ENCODE measurements around the gene WFS1. TPM values are rescaled to one million over a fixed set of nuclear protein-coding genes. Genes with fewer than 3 reads are reported as not detected.

WFS1 gene
- polyA plus RNA-seq = 1 to 10 TPM; 2.5 to 7.2 (median 5.8) TPM

GRCh38 chr4:6269616-6270511 lies at the start of gene WFS1:
Gene WFS1, plus strand, starts transcription at chr4:6269850. Its CDS starts 7,606 bp downstream, at chr4:6277456.
- no peaks in the 10 kb centered on the region for H3K9me3 Mint-ChIP-seq
- H3K27me3 Mint-ChIP-seq (ENCODE audit: low read depth in 3 of 3) = peaks cover 4 to 10% (median 7%) of the 10 kb centered on the region in 3 donors
- H3K4me3 Mint-ChIP-seq = peak within 1 kb of the TSS; percentile 81 to 89 (median 87)
- H3K4me1 Mint-ChIP-seq = peaks cover 11 to 20% of the 10 kb centered on the region in 2 donors
- peak; percentile 96 to 98 (median 98) for DNase-seq
- H3K27ac Mint-ChIP-seq = peak within 1 kb of the TSS in 5 of 6 donors; percentile 41 to 68 (median 63)
- no peaks in the 10 kb centered on the region for H3K36me3 Mint-ChIP-seq

DNA sequence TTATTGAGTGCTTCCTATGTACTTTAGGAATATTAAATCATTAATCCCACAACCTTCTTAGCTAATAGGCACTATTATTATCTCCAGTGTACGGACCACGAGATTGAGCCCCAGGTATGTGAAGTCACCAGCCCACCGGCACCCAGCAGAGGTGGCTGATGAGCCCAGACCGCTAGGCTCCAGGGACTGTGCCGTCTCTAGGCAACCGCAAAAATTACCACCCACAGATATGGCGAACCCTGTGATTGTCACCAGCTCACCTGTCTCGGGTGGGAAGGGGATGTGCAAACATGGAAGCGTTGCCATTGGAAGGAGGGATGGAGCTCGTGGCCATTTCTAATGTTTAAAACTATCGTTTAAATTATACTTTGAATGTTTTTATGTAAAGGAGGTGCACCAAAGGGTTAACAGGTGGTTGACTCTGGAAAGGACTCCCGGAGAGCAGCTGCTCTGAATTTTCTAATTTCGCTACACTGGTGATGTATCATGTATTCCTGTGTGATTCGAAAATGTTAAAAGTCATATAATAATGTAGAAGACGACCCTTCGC lies 48.3 kb upstream of the WFS1 start:
- Mint-ChIP-seq H3K9me3 (no peaks in the 10 kb centered on the region), H3K4me1 (peaks cover 2 to 9% of the 10 kb centered on the region in 2 donors), H3K27ac (no peak overlapping the region), H3K36me3 (no peaks in the 10 kb centered on the region), H3K27me3 (ENCODE audit: low read depth in 3 of 3) (peaks cover 9 to 28% (median 18%) of the 10 kb centered on the region in 3 donors), H3K4me3 (peak overlapping the region; percentile 20 to 75 (median 57))
- DNase-seq = no peak

GRCh38 chr4:6221851-6222760 lies 47.5 kb upstream of the WFS1 start:
- Mint-ChIP-seq H3K27ac (no peak overlapping the region), H3K4me1 (peaks cover 2 to 9% of the 10 kb centered on the region in 2 donors), H3K9me3 (no peaks in the 10 kb centered on the region), H3K27me3 (ENCODE audit: low read depth in 3 of 3) (peaks cover 9 to 28% (median 18%) of the 10 kb centered on the region in 3 donors), H3K4me3 (peak overlapping the region; percentile 20 to 75 (median 57)), H3K36me3 (no peaks in the 10 kb centered on the region)
- DNase-seq = peak; percentile 14 to 53 (median 43)

GRCh38 chr4:6222761-6223292 lies 46.8 kb upstream of the WFS1 start:
- Mint-ChIP-seq H3K27ac (no peak overlapping the region), H3K4me3 (peak overlapping the region in 3 of 5 donors; percentile 19 to 53 (median 30)), H3K4me1 (peaks cover 2 to 9% of the 10 kb centered on the region in 2 donors), H3K27me3 (ENCODE audit: low read depth in 3 of 3) (peaks cover 9 to 26% (median 16%) of the 10 kb centered on the region in 3 donors), H3K36me3 (no peaks in the 10 kb centered on the region), H3K9me3 (no peaks in the 10 kb centered on the region)
- DNase-seq = no peak

DNA sequence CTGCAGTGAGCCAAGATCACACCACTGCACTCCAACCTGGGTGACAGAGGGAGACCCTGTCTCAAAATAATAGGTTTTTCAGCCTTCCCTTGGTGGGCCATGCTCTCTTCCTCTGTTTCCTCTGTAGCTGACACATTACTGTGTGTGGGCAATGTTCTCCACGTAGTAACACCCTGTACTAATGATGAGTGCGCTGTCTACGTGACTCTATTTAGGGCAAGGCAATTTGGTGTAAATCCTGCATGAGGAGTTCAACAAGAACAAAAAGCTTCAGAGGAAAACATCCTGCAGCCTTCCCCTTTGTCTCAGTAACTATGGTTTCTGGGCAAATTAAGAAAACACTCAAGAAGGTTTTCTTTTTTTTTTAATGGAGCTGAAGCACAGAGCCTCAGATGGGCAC lies 44.9 kb upstream of the WFS1 start:
- Mint-ChIP-seq H3K4me1 (peaks cover 2 to 9% of the 10 kb centered on the region in 2 donors), H3K4me3 (no peak overlapping the region), H3K27me3 (ENCODE audit: low read depth in 3 of 3) (peaks cover 9 to 20% (median 13%) of the 10 kb centered on the region in 3 donors), H3K27ac (no peak overlapping the region), H3K9me3 (no peaks in the 10 kb centered on the region), H3K36me3 (no peaks in the 10 kb centered on the region)
- DNase-seq = no peak

DNA sequence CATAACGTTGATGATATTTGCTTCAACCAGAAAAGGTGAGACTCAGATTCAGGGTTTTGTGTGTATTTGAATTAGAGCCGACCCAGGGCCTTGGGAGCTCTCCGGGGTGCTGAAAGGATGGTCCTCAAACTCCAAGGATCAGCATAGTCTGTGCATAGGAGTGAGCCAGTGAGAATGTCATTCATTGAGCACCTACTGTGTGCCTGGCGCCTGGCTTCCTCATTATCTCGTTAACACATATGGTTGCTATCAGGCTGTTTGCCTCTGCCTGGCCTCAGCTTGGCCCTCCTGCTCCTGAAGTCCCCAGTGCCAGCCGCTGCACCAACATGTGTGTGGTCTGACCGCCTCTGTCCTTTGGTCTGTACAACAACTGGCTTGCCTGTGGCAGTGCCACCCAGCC lies 44.2 kb upstream of the WFS1 start:
- peak in 1 of 3 donors; percentile 17 for DNase-seq
- Mint-ChIP-seq H3K9me3 (no peaks in the 10 kb centered on the region), H3K4me1 (peaks cover 2 to 9% of the 10 kb centered on the region in 2 donors), H3K27ac (no peak overlapping the region), H3K27me3 (ENCODE audit: low read depth in 3 of 3) (peaks cover 9 to 16% (median 11%) of the 10 kb centered on the region in 3 donors), H3K4me3 (no peak overlapping the region), H3K36me3 (no peaks in the 10 kb centered on the region)

DNA sequence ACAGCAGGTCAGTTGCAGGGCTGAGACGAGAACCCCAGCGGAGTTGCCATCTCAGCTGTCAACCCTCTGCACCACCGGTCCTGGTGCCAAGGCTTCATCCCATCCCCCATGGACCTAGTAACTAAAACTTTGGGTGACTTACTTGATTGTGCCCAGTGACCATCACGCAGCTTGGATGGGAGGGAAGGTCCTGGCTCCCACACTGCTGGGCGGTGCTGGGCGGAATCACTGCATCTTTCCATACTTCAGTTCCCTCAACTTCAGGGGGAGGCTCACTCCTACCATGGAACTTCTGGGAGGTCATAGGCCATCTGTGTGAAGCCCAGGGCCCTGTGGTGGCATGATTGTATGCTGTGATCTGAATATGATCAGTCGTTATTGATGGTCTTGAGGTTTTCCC lies 43.1 kb upstream of the WFS1 start:
- H3K4me1 Mint-ChIP-seq = peaks cover 2% of the 10 kb centered on the region in 2 donors
- H3K27ac Mint-ChIP-seq = no peak overlapping the region
- no peaks in the 10 kb centered on the region for H3K9me3 Mint-ChIP-seq
- DNase-seq = no peak
- no peak overlapping the region for H3K4me3 Mint-ChIP-seq
- H3K27me3 Mint-ChIP-seq (ENCODE audit: low read depth in 3 of 3) = peaks cover 6 to 11% (median 6%) of the 10 kb centered on the region in 3 donors
- no peaks in the 10 kb centered on the region for H3K36me3 Mint-ChIP-seq

GRCh38 chr4:6227412-6228157 lies 42.1 kb upstream of the WFS1 start:
- Mint-ChIP-seq H3K36me3 (no peaks in the 10 kb centered on the region), H3K9me3 (no peaks in the 10 kb centered on the region), H3K4me3 (no peak overlapping the region), H3K4me1 (no peaks in the 10 kb centered on the region), H3K27ac (no peak overlapping the region), H3K27me3 (ENCODE audit: low read depth in 3 of 3) (peaks cover 4 to 8% (median 6%) of the 10 kb centered on the region in 3 donors)
- DNase-seq = no peak

DNA sequence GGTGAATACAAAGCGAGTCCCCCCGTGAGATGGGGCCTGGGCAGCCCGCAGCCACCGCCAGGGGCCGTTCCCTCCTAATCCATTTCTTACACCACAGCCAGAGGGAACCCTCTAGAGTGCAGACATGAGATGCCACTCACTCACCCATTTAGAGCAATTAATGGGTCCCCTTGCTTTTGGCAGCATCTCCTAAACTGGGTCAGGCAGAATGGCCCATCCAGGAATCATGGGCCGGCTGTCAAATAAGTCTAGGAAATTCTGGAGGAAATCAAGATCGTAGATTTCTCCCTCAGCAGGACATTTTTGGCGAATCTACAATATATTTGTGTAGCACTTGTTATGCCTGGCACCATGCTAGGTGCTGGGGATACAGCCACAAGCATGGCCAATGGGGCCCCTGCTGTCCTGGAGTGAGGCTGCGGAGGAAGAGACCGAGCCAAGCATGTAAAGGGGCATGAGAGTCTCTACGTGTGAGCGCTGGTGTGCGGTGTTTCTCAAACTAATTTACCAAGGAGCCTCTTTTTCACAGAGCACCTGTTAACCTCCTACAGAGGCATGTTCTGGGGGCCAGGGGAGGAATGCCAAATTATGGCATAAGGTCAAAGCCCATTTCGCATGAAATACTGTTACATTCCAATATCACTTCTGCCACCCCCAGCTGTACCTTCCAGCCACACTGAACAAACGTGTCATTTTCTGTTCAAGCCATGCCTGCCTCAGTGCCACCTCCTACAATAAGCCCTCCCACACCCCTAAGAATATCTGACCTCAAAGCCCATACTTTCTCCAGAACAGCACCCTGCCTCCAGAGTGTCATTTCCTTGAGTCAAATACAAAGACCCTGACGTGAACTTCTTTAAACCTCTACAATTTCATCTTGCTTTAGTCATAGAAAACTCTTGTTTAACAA lies 41.2 kb upstream of the WFS1 start:
- Mint-ChIP-seq H3K4me3 (no peak overlapping the region), H3K4me1 (no peaks in the 10 kb centered on the region), H3K36me3 (no peaks in the 10 kb centered on the region), H3K27me3 (ENCODE audit: low read depth in 3 of 3) (peaks cover 4 to 7% (median 4%) of the 10 kb centered on the region in 3 donors), H3K27ac (no peak overlapping the region), H3K9me3 (no peaks in the 10 kb centered on the region)
- no peak for DNase-seq

- H3K36me3 Mint-ChIP-seq = no peaks in the 10 kb centered on the region
- no peaks in the 10 kb centered on the region for H3K9me3 Mint-ChIP-seq
- H3K27me3 Mint-ChIP-seq (ENCODE audit: low read depth in 3 of 3) = peaks cover 4 to 6% (median 4%) of the 10 kb centered on the region in 3 donors
- no peak for DNase-seq
- no peak overlapping the region for H3K27ac Mint-ChIP-seq
- H3K4me3 Mint-ChIP-seq = no peak overlapping the region
- H3K4me1 Mint-ChIP-seq = no peaks in the 10 kb centered on the region
Observed at GRCh38 chr4:6229095-6229494, 40.6 kb upstream of the WFS1 start.

DNA sequence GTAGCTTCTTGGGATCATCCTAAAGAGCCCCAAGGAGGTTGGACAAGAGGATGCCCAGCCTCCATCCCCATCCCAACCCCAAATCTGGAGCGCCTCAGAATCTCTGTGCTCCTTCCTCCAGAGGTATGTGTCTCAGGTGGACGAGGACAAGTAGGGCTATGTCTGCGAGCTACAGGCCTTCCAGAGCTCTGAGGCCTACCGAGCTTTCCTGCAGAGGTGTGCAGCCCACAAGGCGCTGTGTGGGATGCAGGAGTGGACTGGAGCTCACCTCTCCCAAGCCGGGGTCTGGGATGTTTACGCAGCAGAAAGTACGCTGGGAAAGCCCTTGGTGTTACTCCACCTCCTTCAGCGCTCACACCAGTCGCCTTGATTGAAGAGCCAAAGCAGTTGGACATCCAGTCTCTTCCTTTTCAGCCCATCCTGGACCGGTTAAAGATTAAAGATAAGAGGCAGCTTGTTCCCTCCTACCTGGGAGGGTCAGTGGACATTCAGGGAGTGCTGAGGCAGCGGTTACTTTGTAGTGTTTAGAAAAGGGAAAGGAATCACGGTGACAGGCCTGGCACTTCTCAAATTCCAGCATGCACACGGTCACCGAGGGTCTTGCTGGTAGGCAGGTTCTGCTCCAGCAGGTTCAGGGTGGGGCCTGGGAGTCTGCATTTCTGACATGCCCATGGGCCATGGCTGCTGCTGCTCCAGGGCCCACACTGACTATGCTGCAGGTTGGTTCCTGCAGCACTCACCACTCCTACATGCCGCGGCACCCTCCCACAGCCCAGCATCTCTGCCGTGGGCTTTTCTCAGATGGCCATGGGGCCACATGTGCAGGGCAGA lies 39.8 kb upstream of the WFS1 start:
- Mint-ChIP-seq H3K9me3 (no peaks in the 10 kb centered on the region), H3K36me3 (no peaks in the 10 kb centered on the region), H3K4me3 (no peak overlapping the region)

More for the DNA sequence above, 39.8 kb upstream of the WFS1 start:
- Mint-ChIP-seq H3K4me1 (no peaks in the 10 kb centered on the region), H3K27me3 (ENCODE audit: low read depth in 3 of 3) (peaks cover under 1 to 4% (median 3%) of the 10 kb centered on the region in 3 donors), H3K27ac (no peak overlapping the region)
- DNase-seq = no peak

Data from immature natural killer cell (primary cell).